Frontal cortex (tissue), 4 donors: ENCODE measurements around the gene CCDC27. TPM values are rescaled to one million over a fixed set of nuclear protein-coding genes. Genes with fewer than 3 reads are reported as not detected.
"Not testable (repeated sequence)": the region's sequence is repeated elsewhere in the genome, so short reads cannot be mapped to it uniquely, and the experiment has no call there.

Source experiments
- DNase-seq, 2 donors: peaks; one replicate each; pipeline ENCODE4 v3.0.0; 2012; ENCODE audit warnings: low spot score in 2 of 2
- FAIRE-seq: peaks from 2 replicates; lab custom pipeline; 2012; peaks lifted over from hg19 to GRCh38; lab: Jason Lieb, UNC
- total RNA-seq: library from RNA; depleted of rRNA; stranded (reverse); fragments of >200 nt; gene quantifications from one replicate; pipeline ENCODE4 v1.2.3, GENCODE V29; 2014
- donor health status: control.
- donor health status: control.
- donor health status: control.

CCDC27 gene
- total RNA-seq, 1 donor from 2014 or later = not detected

DNA sequence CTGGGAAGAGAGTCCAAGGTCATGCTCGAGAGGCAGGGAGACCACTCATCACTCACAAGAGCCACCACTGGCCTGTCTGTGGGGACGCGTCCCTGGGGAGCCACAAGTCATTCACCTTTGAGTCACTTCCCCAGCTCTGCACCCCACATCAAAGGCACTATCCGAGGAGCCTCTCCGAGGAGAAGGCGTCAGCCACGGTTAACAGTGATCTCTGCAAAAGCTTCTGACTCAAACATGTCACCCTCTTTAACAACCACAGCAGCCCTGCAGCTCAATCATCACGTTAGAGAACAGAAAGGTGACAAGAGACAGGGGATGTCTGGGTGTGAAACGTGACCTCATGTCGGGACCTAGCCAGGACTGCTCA lies 35.1 kb downstream of the CCDC27 start:
- FAIRE-seq = no peak

GRCh38 chr1:3787745-3788605 lies 35.7 kb downstream of the CCDC27 start:
- no peak for FAIRE-seq

More for the DNA sequence above, 35.1 kb downstream of the CCDC27 start:
- DNase-seq = peak in 1 of 2 donors; percentile 14

DNA sequence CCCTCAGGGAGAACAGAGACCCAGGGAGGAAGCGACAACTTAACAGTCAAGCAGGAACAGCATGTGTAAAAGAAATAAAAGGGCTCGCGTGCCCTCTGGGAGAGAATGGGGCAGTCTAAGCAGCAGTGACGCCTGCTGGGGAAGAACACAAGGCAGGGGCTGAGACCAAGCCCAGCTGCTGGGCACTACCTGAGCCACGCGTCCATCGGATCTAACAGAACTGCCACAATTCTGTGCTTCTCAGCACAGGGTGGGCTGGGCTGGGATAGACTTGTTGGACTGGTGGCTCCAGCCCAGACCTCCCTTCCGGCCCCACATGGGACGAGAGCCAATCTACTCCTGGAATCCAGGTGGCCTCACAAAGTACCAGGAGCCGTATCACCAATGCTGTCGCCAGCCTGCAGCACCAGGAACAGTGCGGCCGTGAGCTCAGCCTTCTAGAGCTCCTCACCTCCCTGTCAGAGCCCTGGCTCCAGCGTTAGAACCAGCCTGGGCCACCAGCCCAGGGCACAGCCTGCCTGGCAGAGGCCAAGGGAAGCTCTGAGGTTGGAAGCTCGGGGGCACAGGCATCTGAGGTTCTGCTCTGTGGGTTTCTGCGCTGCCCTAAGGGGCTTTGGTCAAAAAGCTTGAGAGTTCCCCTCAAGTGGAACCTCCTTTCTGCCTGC lies 36.6 kb downstream of the CCDC27 start:
- FAIRE-seq (no peak), DNase-seq (peak in 1 of 2 donors; percentile 7)

More at GRCh38 chr1:3787745-3788605, 35.7 kb downstream of the CCDC27 start:
- peak in 1 of 2 donors; percentile 6 for DNase-seq

DNA sequence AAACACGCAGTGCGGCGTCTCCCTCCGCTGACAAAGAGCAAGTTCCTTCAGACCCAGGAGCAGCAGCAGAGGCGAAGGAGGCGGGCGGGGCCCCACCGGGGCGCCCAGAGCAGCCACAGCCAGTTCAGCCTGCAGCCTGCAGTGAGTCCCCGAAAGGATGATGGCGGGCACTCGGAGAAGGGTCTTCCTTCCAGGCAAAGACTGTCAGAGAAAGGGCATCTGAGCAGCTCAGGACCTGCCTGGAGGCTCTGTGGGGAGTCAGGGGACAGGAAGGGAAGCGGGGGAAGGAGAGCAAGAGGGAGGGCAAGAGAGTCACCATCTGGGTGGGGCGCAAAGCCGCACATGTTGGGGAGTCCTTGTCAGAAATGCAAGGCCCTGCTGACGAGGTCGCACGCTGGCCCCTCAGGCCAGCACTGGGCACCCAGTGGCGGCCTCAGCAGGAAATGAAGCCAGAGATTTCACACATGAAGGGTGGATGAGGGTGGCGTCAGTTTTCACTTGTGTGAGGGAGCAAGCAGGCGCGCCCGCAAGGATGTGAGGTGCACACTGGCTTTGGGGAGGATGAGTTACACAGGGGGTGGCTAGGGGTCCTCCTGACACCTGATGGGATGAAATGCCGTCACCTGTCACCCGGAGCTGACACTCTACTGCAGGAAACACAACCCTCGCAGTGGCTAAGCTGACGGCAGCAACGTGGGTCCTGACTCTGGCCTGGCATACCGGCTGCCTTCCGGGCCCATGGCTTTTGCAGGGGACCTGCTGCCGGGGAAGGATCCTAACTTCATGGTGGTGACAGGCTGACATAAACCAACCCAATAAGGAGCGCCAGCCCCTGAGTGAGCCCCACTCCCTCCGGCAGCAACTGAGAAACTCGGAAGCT lies 37.4 kb downstream of the CCDC27 start:
- DNase-seq = peak; percentile 11 to 12
- no peak for FAIRE-seq

- DNase-seq (peak; percentile 19 to 22), FAIRE-seq (no peak)
These were observed 38.3 kb downstream of the CCDC27 start for GRCh38 chr1:3790500-3790923.

- no peak for FAIRE-seq
- DNase-seq = no peak
These were observed 38.7 kb downstream of the CCDC27 start for GRCh38 chr1:3790952-3791351.

DNA sequence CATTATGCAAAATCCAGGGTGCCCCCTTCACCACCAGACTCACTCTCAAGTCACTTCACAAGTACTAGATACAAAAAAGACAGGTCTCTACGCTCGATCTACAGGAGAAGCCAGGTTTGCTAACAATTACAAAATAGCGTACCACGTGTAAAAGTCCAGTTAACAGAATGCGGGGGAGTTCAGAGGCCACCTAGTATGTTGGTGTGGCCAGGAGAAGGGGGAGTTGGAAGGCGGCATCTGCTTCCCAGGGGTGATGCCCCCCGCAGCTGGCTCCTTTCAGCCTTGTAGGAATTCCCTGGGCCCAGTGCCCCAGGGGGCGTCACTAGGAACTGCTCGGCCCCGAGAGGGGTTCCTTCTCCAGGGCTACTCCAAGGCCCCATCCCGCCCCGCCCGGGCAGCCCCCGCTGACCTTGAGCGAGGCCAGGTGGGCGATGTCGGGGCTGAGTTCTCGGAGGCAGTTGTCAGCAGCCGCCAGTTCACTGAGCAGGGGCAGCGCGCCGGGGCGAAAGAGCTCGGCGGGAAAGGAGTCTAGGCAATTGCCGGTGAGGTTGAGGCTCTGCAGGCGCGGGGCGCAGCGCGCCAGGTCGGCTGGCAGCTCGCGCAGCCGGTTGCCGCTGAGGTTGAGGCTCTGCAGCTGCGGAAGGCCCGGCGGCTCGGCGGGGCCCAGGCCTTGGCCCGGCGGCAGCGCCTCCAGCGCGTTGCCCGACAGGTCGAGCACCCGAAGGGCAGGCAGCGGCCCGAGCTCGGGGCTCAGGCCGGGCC lies 43.4 kb downstream of the CCDC27 start:
- no peak for FAIRE-seq
- no peak for DNase-seq

- no peak for FAIRE-seq
- peak; percentile 98 for DNase-seq
These were observed 44.2 kb downstream of the CCDC27 start, which contains the start of gene LRRC47 for GRCh38 chr1:3796215-3797061. Gene LRRC47 (minus strand): TSS chr1:3796498. CDS start chr1:3796476, 22 bp downstream.

DNA sequence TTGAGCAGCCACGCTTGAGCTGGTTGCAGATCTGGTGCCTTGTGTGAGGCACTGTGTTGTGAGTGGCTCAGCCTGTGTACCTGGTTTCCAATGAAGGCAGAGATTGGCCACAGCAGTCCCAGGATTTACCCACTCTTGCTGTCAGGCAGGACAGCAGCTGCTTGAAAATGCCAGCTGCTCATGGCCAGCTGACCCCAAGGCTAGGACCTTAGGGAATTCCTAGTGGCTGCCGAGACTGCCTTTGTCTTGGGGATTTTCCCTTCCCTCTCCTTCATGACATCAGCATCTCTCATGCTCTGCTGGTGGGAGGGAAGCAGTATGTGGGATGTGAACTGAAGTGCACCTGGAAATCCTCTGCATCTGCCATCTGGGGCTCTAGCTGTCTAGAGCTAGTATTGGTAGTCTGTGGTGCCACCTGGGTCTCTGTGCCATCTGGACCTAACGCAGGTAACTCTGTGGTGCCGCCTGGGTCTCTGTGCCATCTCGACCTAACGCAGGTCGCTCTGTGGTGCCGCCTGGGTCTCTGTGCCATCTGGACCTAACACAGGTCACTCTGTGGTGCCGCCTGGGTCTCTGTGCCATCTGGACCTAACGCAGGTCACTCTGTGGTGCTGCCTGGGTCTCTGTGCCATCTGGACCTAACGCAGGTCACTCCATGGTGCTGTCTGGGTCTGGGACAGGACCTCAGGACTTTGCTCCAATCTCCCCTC lies 47.9 kb downstream of the CCDC27 start:
- DNase-seq = no peak
- no peak for FAIRE-seq

DNA sequence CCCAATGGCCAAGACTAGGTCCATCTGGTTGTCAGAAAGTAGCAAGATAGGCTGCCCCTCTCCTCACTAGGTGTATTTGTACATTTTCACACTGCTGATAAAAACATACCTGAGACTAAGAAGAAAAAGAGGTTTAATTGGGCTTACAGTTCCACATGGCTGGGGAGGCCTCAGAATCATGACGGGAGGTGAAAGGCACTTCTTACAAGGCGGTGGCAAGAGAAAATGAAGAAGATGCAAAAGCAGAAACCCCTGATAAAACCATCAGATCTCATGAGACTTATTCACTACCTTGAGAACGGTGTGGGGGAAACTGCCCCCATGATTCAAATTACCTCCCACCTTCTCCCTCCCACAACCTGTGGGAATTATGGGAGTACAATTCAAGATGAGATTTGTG lies 48.5 kb downstream of the CCDC27 start:
- not testable (repeated sequence) for FAIRE-seq, DNase-seq

GRCh38 chr1:3803905-3804626 lies 51.8 kb downstream of the CCDC27 start:
- DNase-seq = no peak
- FAIRE-seq = no peak

- FAIRE-seq = not testable (repeated sequence)
These were observed 52.3 kb downstream of the CCDC27 start for GRCh38 chr1:3804627-3804944.

DNA sequence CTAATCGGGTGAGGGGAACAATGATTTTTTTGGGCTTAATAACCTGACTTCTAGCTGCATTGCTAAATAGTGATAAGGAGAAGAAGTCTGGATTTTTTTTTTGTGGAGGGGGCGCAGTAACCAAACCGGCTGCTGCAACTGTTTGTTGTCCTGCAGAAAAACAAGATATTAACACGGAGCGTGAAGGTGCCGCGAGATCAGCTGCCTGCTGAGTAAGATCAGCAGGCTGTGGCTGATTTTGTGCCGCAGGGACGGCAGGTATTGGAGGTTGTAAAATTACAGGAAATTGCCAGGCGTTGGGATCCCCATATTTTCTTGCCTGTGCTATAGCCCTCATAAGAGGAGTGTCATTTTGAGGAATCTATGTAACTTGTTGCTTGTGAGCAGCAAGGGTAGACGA lies 52.8 kb downstream of the CCDC27 start:
- FAIRE-seq (no peak), DNase-seq (no peak)

More at GRCh38 chr1:3804627-3804944, 52.3 kb downstream of the CCDC27 start:
- DNase-seq = not testable (repeated sequence)

DNA sequence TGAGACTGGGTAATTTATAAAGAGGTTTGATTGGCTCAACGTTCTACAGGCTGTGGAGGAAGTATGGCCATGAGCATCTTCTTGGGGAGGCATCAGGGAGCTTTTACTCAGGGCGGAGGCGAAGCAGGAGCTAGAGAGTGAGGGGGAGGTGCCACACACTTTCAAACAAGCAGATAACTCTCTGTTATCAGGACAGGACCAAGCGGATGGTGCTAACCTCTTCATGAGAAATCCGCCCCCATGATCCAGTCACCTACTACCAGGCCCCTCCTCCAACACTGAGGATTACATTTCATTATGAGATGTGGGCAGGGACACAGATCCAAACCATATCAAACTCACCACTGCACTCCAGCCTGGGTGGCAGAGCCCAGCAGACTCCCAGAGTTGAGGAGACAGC lies 55.5 kb downstream of the CCDC27 start:
- FAIRE-seq = no peak
- no peak for DNase-seq

GRCh38 chr1:3809680-3810079 lies 57.4 kb downstream of the CCDC27 start:
- DNase-seq (no peak), FAIRE-seq (no peak)

DNA sequence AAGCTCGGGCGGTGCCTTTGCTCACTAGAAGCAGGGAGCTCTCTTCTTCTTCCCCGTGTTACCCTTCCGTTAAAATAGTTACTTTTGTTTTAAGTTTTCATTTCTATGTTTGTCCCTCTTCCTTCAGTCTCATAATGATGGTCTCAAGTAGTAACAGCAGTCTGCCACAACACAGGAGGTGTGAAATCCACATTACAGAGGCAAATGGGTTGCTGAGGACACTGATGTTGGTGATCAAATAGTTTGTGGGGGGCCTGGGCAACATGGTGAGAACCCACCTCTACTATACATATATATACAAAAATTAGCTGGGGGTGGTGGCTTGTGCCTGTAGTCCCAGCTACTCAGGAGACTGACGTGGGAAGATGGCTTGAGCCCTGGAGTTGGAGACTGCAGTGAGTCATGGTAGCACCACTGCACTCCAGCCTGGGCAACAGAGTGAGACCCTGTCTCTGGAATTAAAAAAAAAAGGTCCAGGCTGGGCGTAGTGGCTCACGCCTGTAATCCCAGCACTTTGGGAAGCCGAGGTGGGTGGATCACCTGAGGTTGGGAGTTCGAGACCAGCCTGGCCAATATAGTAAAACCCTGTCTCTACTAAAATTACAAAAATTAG lies 58.0 kb downstream of the CCDC27 start:
- FAIRE-seq, DNase-seq: not testable (repeated sequence)

DNA sequence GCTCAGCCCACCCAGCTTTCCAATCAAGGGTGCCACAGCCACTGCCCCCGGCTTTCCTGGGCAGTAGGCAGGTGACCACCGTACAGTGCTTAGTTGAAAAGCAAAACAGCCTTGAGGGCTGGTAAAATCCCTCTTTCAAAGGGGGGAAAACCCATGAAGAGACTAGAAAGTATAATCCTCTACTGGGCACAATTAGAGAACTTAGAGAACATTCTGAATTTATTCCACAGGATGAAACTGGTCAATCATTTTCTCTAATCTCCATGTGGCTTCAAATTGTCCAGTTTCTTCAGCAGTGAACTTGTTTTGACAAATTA lies 59.3 kb downstream of the CCDC27 start:
- FAIRE-seq = no peak
- DNase-seq = no peak
